HEK293 (cell line): ENCODE measurements around the gene PDSS2.

Experiments used
- CTCF ChIA-PET: fragments of 350-600 bp; formaldehyde crosslinking; extraction: SDS; loops from one replicate; lab custom pipeline; 2021; ENCODE audit warnings: antibody characterized with exemption; lab: Yijun Ruan, JAX
- POLR2A ChIA-PET: fragments of 300-600 bp; formaldehyde crosslinking; extraction: SDS; loops from one replicate; lab custom pipeline; 2020; ENCODE audit warnings: antibody characterized with exemption, inconsistent platforms; lab: Yijun Ruan, JAX
- H3K27ac ChIP-seq: fragments of 200-500 bp; sonication (Bioruptor generic); 2 replicates; pipeline ENCODE4 v1.5.1; 2014; ENCODE audit warnings: low read depth, low read length, control low read depth, inconsistent platforms; ENCODE audit errors: extremely low read depth
- H3K36me3 ChIP-seq, 2 experiments: fragments of 200-500 bp in 1 of 2; sonication (Bioruptor generic) in 1 of 2; 1 replicate in 1 of 2; 2 replicates in 1 of 2; pipeline ENCODE4 v1.5.1; 2014 to 2017; ENCODE audit warnings: inconsistent platforms in 2 of 2, low read length in 2 of 2; ENCODE audit not compliant: control insufficient read depth in 2 of 2, insufficient read depth in 1 of 2
- H3K4me1 ChIP-seq: fragments of 200-500 bp; sonication (Bioruptor generic); 2 replicates; pipeline ENCODE4 v1.5.1; 2014; ENCODE audit warnings: mild to moderate bottlenecking, low read length, inconsistent platforms; ENCODE audit not compliant: control insufficient read depth, insufficient read depth
- H3K4me3 ChIP-seq: 2 replicates; pipeline ENCODE4 v1.5.1; 2011; ENCODE audit warnings: low read depth, mild to moderate bottlenecking, control low read depth, low read length, moderate library complexity
- H3K9me3 ChIP-seq: fragments of 200-500 bp; sonication (Bioruptor generic); 2 replicates; pipeline ENCODE4 v1.5.1; 2014; ENCODE audit warnings: low read depth, low read length, inconsistent platforms; ENCODE audit not compliant: control insufficient read depth, insufficient read depth
- HOXC10 ChIP-seq: sonication (generic); formaldehyde crosslinking; IDR thresholded peaks from 2 replicates; pipeline ENCODE4 v1.8.1; 2023; ENCODE audit warnings: mild to moderate bottlenecking, missing genetic modification reagents
- KLF17 ChIP-seq: fragments of 450-650 bp; formaldehyde crosslinking; IDR thresholded peaks from 2 replicates; pipeline ENCODE4 v1.5.1; 2016; ENCODE audit warnings: missing biosample characterization, missing genetic modification characterization
- YY2 ChIP-seq: fragments of 450-650 bp; formaldehyde crosslinking; IDR thresholded peaks from 2 replicates; pipeline ENCODE4 v1.5.1; 2016; ENCODE audit warnings: missing biosample characterization, missing genetic modification characterization
- ZBTB20 ChIP-seq: fragments of 450-650 bp; formaldehyde crosslinking; IDR thresholded peaks from 2 replicates; pipeline ENCODE4 v1.5.1; 2016; ENCODE audit warnings: missing biosample characterization, missing genetic modification characterization
- ZFP37 ChIP-seq: fragments of 450-650 bp; formaldehyde crosslinking; IDR thresholded peaks from 2 replicates; pipeline ENCODE4 v1.5.1; 2016; ENCODE audit warnings: missing biosample characterization, missing genetic modification characterization
- ZNF114 ChIP-seq: fragments of 450-650 bp; formaldehyde crosslinking; IDR thresholded peaks from 2 replicates; pipeline ENCODE4 v1.5.0; 2017; ENCODE audit warnings: missing biosample characterization, missing genetic modification characterization
- ZNF133 ChIP-seq: fragments of 450-650 bp; formaldehyde crosslinking; IDR thresholded peaks from 2 replicates; pipeline ENCODE4 v1.5.1; 2016; ENCODE audit warnings: missing biosample characterization, missing genetic modification characterization
- ZNF155 ChIP-seq: fragments of 450-650 bp; formaldehyde crosslinking; IDR thresholded peaks from 2 replicates; pipeline ENCODE4 v1.5.1; 2016; ENCODE audit warnings: missing biosample characterization, missing genetic modification characterization
- ZNF169 ChIP-seq: fragments of 450-650 bp; formaldehyde crosslinking; IDR thresholded peaks from 2 replicates; pipeline ENCODE4 v1.5.1; 2016; ENCODE audit warnings: missing biosample characterization, missing genetic modification characterization
- ZNF221 ChIP-seq: fragments of 450-650 bp; formaldehyde crosslinking; IDR thresholded peaks from 2 replicates; pipeline ENCODE4 v1.5.1; 2017; ENCODE audit warnings: missing biosample characterization, missing genetic modification characterization, borderline replicate concordance
- ZNF292 ChIP-seq: fragments of 450-650 bp; formaldehyde crosslinking; IDR thresholded peaks from 2 replicates; pipeline ENCODE4 v1.5.1; 2016; ENCODE audit warnings: low read depth, missing biosample characterization, missing genetic modification characterization, borderline replicate concordance
- ZNF623 ChIP-seq: fragments of 450-650 bp; formaldehyde crosslinking; IDR thresholded peaks from 2 replicates; pipeline ENCODE4 v1.5.1; 2016; ENCODE audit warnings: missing biosample characterization, missing genetic modification characterization
- ZNF629 ChIP-seq: fragments of 450-650 bp; formaldehyde crosslinking; IDR thresholded peaks from 2 replicates; pipeline ENCODE4 v1.5.1; 2017; ENCODE audit warnings: missing biosample characterization, missing genetic modification characterization
- ZNF692 ChIP-seq: fragments of 450-650 bp; formaldehyde crosslinking; IDR thresholded peaks from 2 replicates; pipeline ENCODE4 v1.5.1; 2016; ENCODE audit warnings: missing biosample characterization, missing genetic modification characterization
- ZNF76 ChIP-seq: fragments of 450-650 bp; formaldehyde crosslinking; IDR thresholded peaks from 2 replicates; pipeline ENCODE4; 2016; ENCODE audit warnings: low read depth, missing biosample characterization, missing genetic modification characterization, borderline replicate concordance
- TF ChIP-seq, protein P1 (sequence below): fragments of 450-650 bp; formaldehyde crosslinking; IDR thresholded peaks from 2 replicates; pipeline ENCODE4 v1.5.1; 2016; ENCODE audit warnings: missing biosample characterization, missing genetic modification characterization
- TF ChIP-seq, protein P2 (sequence below): fragments of 450-650 bp; formaldehyde crosslinking; IDR thresholded peaks from 2 replicates; pipeline ENCODE4 v1.5.1; 2016; ENCODE audit warnings: missing biosample characterization, missing genetic modification characterization

The PDSS2 gene

GRCh38 chr6:107340881-107341280, 118.5 kb downstream of the PDSS2 start:
- CTCF ChIA-PET: interaction anchor here (0.6 to 3.4 kb wide), 6 partner anchors 9 to 1011 kb away, joined by 3 to 19 read pairs (median 5); partner anchors contain the start of gene PDSS2

GRCh38 chr6:107337191-107337741, 122.1 kb downstream of the PDSS2 start:
- H3K4me1 ChIP-seq: no peaks in the 10 kb centered on the region
- H3K4me3 ChIP-seq: no peak overlapping the region
- TF ChIP-seq ZNF114 (tag by site-specific recombination) (no peak), ZNF133 (peak; percentile 72), YY2 (tag by site-specific recombination) (no peak), ZNF169 (no peak)
- no peaks in the 10 kb centered on the region for H3K9me3 ChIP-seq
- H3K27ac ChIP-seq: no peak overlapping the region
- ChIA-PET POLR2A (no interaction called here), CTCF (interaction anchor here (0.8 kb wide), 1 partner anchor 9 kb away, joined by 3 read pairs; no protein-coding TSS in a partner anchor)
- H3K36me3 ChIP-seq: no peaks in the 10 kb centered on the region

More at GRCh38 chr6:107340881-107341280, 118.5 kb downstream of the PDSS2 start:
- Histone ChIP-seq H3K4me1 (no peaks in the 10 kb centered on the region), H3K4me3 (no peak overlapping the region), H3K36me3 (no peaks in the 10 kb centered on the region), H3K9me3 (no peaks in the 10 kb centered on the region), H3K27ac (no peak overlapping the region)
- POLR2A ChIA-PET: no interaction called here
- TF ChIP-seq ZFP37 (tag by site-specific recombination): no peak
- no peak for TF ChIP-seq ZNF629
- TF ChIP-seq ZBTB20 (tag by site-specific recombination): no peak
- no peak for TF ChIP-seq ZNF221 (tag by site-specific recombination)
- no peak for TF ChIP-seq ZNF292
- TF ChIP-seq, protein P1, sequence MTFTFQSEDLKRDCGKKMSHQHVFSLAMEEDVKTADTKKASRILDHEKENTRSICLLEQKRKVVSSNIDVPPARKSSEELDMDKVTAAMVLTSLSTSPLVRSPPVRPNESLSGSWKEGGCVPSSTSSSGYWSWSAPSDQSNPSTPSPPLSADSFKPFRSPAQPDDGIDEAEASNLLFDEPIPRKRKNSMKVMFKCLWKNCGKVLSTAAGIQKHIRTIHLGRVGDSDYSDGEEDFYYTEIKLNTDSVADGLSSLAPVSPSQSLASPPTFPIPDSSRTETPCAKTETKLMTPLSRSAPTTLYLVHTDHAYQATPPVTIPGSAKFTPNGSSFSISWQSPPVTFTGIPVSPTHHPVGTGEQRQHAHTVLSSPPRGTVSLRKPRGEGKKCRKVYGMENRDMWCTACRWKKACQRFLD (tag by site-specific recombination): no peak
- TF ChIP-seq ZNF155 (tag by site-specific recombination): no peak
- TF ChIP-seq ZNF692 (tag by site-specific recombination): no peak

- TF ChIP-seq ZNF623 (tag by site-specific recombination) (no peak), ZNF76 (no peak), KLF17 (tag by site-specific recombination) (no peak), HOXC10 (CRISPR knock-in tag) (no peak), ZNF133 (no peak)
- TF ChIP-seq, protein P2, sequence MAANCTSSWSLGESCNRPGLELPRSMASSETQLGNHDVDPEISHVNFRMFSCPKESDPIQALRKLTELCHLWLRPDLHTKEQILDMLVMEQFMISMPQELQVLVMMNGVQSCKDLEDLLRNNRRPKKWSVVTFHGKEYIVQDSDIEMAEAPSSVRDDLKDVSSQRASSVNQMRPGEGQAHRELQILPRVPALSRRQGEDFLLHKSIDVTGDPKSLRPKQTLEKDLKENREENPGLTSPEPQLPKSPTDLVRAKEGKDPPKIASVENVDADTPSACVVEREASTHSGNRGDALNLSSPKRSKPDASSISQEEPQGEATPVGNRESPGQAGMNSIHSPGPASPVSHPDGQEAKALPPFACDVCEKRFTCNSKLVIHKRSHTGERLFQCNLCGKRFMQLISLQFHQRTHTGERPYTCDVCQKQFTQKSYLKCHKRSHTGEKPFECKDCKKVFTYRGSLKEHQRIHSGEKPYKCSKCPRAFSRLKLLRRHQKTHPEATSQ (tag by site-specific recombination): no peak
- TF ChIP-seq, all 188 proteins: peak for 0
- no peaks in the 10 kb centered on the region for H3K36me3 ChIP-seq
- ChIA-PET CTCF (interaction anchor here (0.6 kb wide), 1 partner anchor 214 kb away, joined by 3 read pairs; no protein-coding TSS in a partner anchor), POLR2A (no interaction called here)
- no peaks in the 10 kb centered on the region for H3K9me3 ChIP-seq
- no peaks in the 10 kb centered on the region; the same call in 1 of the 2 replicates for H3K4me1 ChIP-seq
- H3K27ac ChIP-seq: no peak overlapping the region
- no peak overlapping the region for H3K4me3 ChIP-seq
Measured at GRCh38 chr6:107334026-107334425, 125.3 kb downstream of the PDSS2 start.
